Activated CD4-positive, CD25-positive, alpha-beta regulatory T cell treated with anti-CD3 and anti-CD28 coated beads, Interleukin-2, amount 50 U/mL, for 72 hours (primary cell): ENCODE data around the gene ISYNA1.

Source experiments
- DNase-seq: peaks from one replicate; pipeline ENCODE4 v3.0.0; 2021

The ISYNA1 gene

GRCh38 chr19:18437491-18438330, at the start of gene ISYNA1:
ISYNA1 (minus strand) TSS chr19:18438133; CDS start chr19:18437979, 154 bp downstream.
- DNase-seq = no peak

- no peak for DNase-seq
These were observed 48.8 kb upstream of the ISYNA1 start for GRCh38 chr19:18486746-18487145.

- no peak for DNase-seq
These were observed 47.1 kb upstream of the ISYNA1 start for GRCh38 chr19:18484992-18485391.

- DNase-seq = no peak
These were observed 45.4 kb upstream of the ISYNA1 start for GRCh38 chr19:18483119-18483890.

- no peak for DNase-seq
These were observed 43.7 kb upstream of the ISYNA1 start for GRCh38 chr19:18481505-18482222.

GRCh38 chr19:18480006-18480691, 42.2 kb upstream of the ISYNA1 start:
- DNase-seq = no peak

- peak; percentile 68 for DNase-seq
These were observed 40.8 kb upstream of the ISYNA1 start for GRCh38 chr19:18478545-18479311.

- no peak for DNase-seq
These were observed 40.0 kb upstream of the ISYNA1 start for GRCh38 chr19:18477974-18478373.

GRCh38 chr19:18477042-18477779, 39.3 kb upstream of the ISYNA1 start:
- DNase-seq = no peak

- DNase-seq = no peak
These were observed 38.6 kb upstream of the ISYNA1 start for GRCh38 chr19:18476507-18477041.

GRCh38 chr19:18475762-18476331, 37.9 kb upstream of the ISYNA1 start:
- no peak for DNase-seq

- DNase-seq = no peak
These were observed 37.1 kb upstream of the ISYNA1 start for GRCh38 chr19:18475004-18475453.

- DNase-seq = no peak
These were observed 36.5 kb upstream of the ISYNA1 start for GRCh38 chr19:18474366-18474887.

GRCh38 chr19:18473706-18474087, 35.8 kb upstream of the ISYNA1 start:
- DNase-seq = no peak

- no peak for DNase-seq
These were observed 35.2 kb upstream of the ISYNA1 start for GRCh38 chr19:18473003-18473705.

- no peak for DNase-seq
These were observed 32.9 kb upstream of the ISYNA1 start for GRCh38 chr19:18470787-18471186.

GRCh38 chr19:18469069-18469846, 31.3 kb upstream of the ISYNA1 start:
- peak; percentile 74 for DNase-seq

- no peak for DNase-seq
These were observed 30.6 kb upstream of the ISYNA1 start for GRCh38 chr19:18468517-18468916.

- no peak for DNase-seq
These were observed 30.0 kb upstream of the ISYNA1 start for GRCh38 chr19:18467978-18468377.
